Neuronal stem cell (in vitro differentiated cells): Measurements from ENCODE around the gene AKAP1.
A peak's percentile ranks its signal among the peaks of the same experiment; 100 is the strongest.

ENCODE experiments used
- DNase-seq: peaks from one replicate; pipeline ENCODE4 v3.0.0-alpha.2; 2013; ENCODE audit warnings: low spot score
- H2AFZ ChIP-seq: one replicate; pipeline ENCODE4 v1.6.1; 2013; ENCODE audit warnings: mild to moderate bottlenecking, low read length, inconsistent platforms
- H2AK5ac ChIP-seq: 2 replicates; pipeline ENCODE4 v1.6.1; 2013; ENCODE audit warnings: low read depth, mild to moderate bottlenecking, inconsistent platforms, low read length, moderate library complexity, mixed read lengths
- H2BK120ac ChIP-seq: 2 replicates; pipeline ENCODE4 v1.6.1; 2013; ENCODE audit warnings: low read depth, mild to moderate bottlenecking, inconsistent platforms, low read length, moderate library complexity, mixed read lengths
- H2BK12ac ChIP-seq: one replicate; pipeline ENCODE4 v1.6.1; 2013; ENCODE audit warnings: low read length, inconsistent platforms
- H2BK15ac ChIP-seq: 2 replicates; pipeline ENCODE4 v1.6.1; 2013; ENCODE audit warnings: mild to moderate bottlenecking, low read length, inconsistent platforms, mixed read lengths
- H2BK5ac ChIP-seq: one replicate; pipeline ENCODE4 v1.6.1; 2013; ENCODE audit warnings: inconsistent platforms, mild to moderate bottlenecking, low read length, moderate library complexity
- H3K14ac ChIP-seq: one replicate; pipeline ENCODE4 v1.6.1; 2013; ENCODE audit warnings: low read length, inconsistent platforms
- H3K18ac ChIP-seq: 2 replicates; pipeline ENCODE4 v1.6.1; 2013; ENCODE audit warnings: low read length, inconsistent platforms
- H3K23ac ChIP-seq: 2 replicates; pipeline ENCODE4 v1.6.1; 2013; ENCODE audit warnings: low read depth, mild to moderate bottlenecking, mixed read lengths, low read length, inconsistent platforms; ENCODE audit not compliant: poor library complexity
- H3K27ac ChIP-seq: replicated peaks from 3 replicates; pipeline ENCODE4 v1.5.1; 2013; ENCODE audit warnings: low read length, inconsistent platforms
- H3K27me3 ChIP-seq, 3 experiments: 2 replicates each; pipeline ENCODE4 v1.6.1; 2013; ENCODE audit warnings: low read length in 3 of 3, mild to moderate bottlenecking in 2 of 3, inconsistent platforms in 1 of 3, low read depth in 1 of 3, mixed read lengths in 1 of 3, moderate library complexity in 1 of 3; ENCODE audit not compliant: control insufficient read depth in 3 of 3, insufficient read depth in 3 of 3
- H3K36me3 ChIP-seq, 2 donors: replicated peaks in 1 of 2; 2 replicates each; pipeline ENCODE4 v1.6.1; 2013; ENCODE audit warnings: low read length in 2 of 2; ENCODE audit not compliant: control insufficient read depth in 2 of 2, insufficient read depth in 2 of 2
- H3K4ac ChIP-seq: 2 replicates; pipeline ENCODE4 v1.6.1; 2013; ENCODE audit warnings: inconsistent platforms, mild to moderate bottlenecking, low read length, moderate library complexity
- H3K4me1 ChIP-seq, 2 donors: 1 replicate in 1 of 2; 2 replicates in 1 of 2; pipeline ENCODE4 v1.6.1; 2013; ENCODE audit warnings: low read length in 2 of 2, low read depth in 1 of 2; ENCODE audit not compliant: control insufficient read depth in 2 of 2, insufficient read depth in 1 of 2
- H3K4me2 ChIP-seq: one replicate; pipeline ENCODE4 v1.6.1; 2013; ENCODE audit warnings: mild to moderate bottlenecking, low read length, inconsistent platforms; ENCODE audit not compliant: insufficient read depth, poor library complexity, severe bottlenecking
- H3K4me3 ChIP-seq, 2 donors: 2 replicates each; pipeline ENCODE4 v1.5.1; 2013; ENCODE audit warnings: low read length in 2 of 2, mild to moderate bottlenecking in 2 of 2, inconsistent platforms in 1 of 2, moderate library complexity in 1 of 2
- H3K79me1 ChIP-seq: one replicate; pipeline ENCODE4 v1.6.1; 2013; ENCODE audit warnings: low read depth, mild to moderate bottlenecking, inconsistent platforms, low read length, moderate library complexity
- H3K9ac ChIP-seq: one replicate; pipeline ENCODE4 v1.6.1; 2013; ENCODE audit warnings: mild to moderate bottlenecking, low read depth, low read length, inconsistent platforms; ENCODE audit not compliant: poor library complexity
- H3K9me3 ChIP-seq, 2 donors: replicated peaks in 1 of 2; 2 replicates each; pipeline versions ENCODE3 to v1.6.1; 2013; ENCODE audit warnings: low read length in 2 of 2, mild to moderate bottlenecking in 2 of 2, inconsistent platforms in 1 of 2, low read depth in 1 of 2, mixed read lengths in 1 of 2, moderate library complexity in 1 of 2; ENCODE audit not compliant: control insufficient read depth in 2 of 2, insufficient read depth in 1 of 2
- H4K8ac ChIP-seq: one replicate; pipeline ENCODE4 v1.6.1; 2013; ENCODE audit warnings: low read depth, mild to moderate bottlenecking, inconsistent platforms, low read length, moderate library complexity
- H4K91ac ChIP-seq: one replicate; pipeline ENCODE4 v1.6.1; 2013; ENCODE audit warnings: low read length, low read depth, mild to moderate bottlenecking, inconsistent platforms; ENCODE audit not compliant: poor library complexity
- WGBS, 2 donors: extraction: QIAGEN DNeasy Blood & Tissue Kit; methylation state at CpG; one replicate each; pipeline ENCODE4 v1.1.7; 2013; ENCODE audit warnings: missing lambda C conversion rate in 2 of 2, mixed read lengths in 1 of 2; ENCODE audit not compliant: insufficient read length in 2 of 2, insufficient replicate concordance in 1 of 2; ENCODE audit errors: extremely low coverage in 2 of 2; 5-methylcytosine and 5-hydroxymethylcytosine counted together

AKAP1 gene

DNA sequence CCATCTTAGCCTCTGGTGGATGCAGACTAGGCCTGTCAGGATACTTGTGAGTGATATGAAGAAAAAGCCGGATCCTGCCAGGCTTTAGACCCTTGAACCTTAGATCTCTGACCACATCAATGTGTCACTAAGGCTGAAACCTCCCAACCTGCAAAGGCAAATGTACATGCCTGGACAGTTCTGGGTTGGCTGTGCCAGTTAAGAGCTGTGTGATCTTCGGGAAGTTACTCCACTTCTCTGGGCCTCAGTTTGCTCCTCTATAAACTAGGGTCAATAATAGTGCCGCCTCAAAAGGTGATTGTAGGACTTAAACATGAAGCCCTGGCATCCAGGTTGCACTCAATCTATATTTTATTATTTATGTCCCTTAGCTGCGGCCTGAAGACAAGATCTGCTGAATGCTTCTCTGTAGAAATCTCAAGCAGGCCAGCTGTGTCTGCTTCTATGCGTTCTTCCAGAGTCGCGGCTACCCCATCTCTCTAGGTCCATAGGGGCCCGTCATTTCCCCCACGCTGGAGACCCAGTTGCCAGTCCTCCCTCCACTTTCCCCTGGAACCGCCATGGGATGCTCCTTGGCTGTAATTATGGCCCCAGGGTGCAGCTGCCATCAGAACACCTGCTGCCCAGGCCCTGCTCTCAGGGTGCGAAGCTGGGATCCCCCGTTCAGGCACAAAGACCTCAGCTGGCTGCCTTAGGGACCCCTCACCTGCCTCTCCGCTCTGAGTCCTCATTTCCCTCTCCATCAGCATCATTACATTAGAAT is 50.2 kb downstream of the AKAP1 start:
- H3K4me1 ChIP-seq: peaks cover 9 to 25% of the 10 kb centered on the region in 2 donors
- peak overlapping the region; percentile 68 for H3K18ac ChIP-seq
- no peak overlapping the region for H3K27ac ChIP-seq
- no peak overlapping the region for H2BK12ac ChIP-seq
- no peak overlapping the region for H4K8ac ChIP-seq
- H2AFZ ChIP-seq: peak overlapping the region; percentile 87
- H2AK5ac ChIP-seq: no peak overlapping the region
- no peak overlapping the region for H3K4me3 ChIP-seq
- no peak overlapping the region for H2BK120ac ChIP-seq
- H3K4me2 ChIP-seq: no peak overlapping the region
- no peak overlapping the region for H3K23ac ChIP-seq
- no peak overlapping the region for H4K91ac ChIP-seq
- peak overlapping the region; percentile 70 for H2BK15ac ChIP-seq
- no peak overlapping the region for H3K4ac ChIP-seq
- no peak overlapping the region for H3K14ac ChIP-seq
- no peaks in the 10 kb centered on the region for H3K79me1 ChIP-seq
- no peak for DNase-seq
- no peak overlapping the region for H3K9ac ChIP-seq
- no CpG with 5 or more reads among the region's 13 CpGs for WGBS, 2 donors
- no peaks in the 10 kb centered on the region for H3K27me3 ChIP-seq
- no peaks in the 10 kb centered on the region for H3K36me3 ChIP-seq
- H2BK5ac ChIP-seq: no peak overlapping the region
- peaks cover 0 to 3% of the 10 kb centered on the region in 2 donors for H3K9me3 ChIP-seq

- H2BK15ac ChIP-seq: peak overlapping the region; percentile 70
- peaks cover 9 to 22% of the 10 kb centered on the region in 2 donors for H3K4me1 ChIP-seq
Observed at GRCh38 chr17:57135789-57136291, 50.8 kb downstream of the AKAP1 start.

GRCh38 chr17:57136355-57136754 is 51.3 kb downstream of the AKAP1 start:
- H3K36me3 ChIP-seq: no peaks in the 10 kb centered on the region
- no peak overlapping the region for H3K4me2 ChIP-seq
- WGBS, 2 donors: no CpG with 5 or more reads among the region's 13 CpGs
- H3K9me3 ChIP-seq: peaks cover 0 to 3% of the 10 kb centered on the region in 2 donors
- H2AK5ac ChIP-seq: no peak overlapping the region
- no peak for DNase-seq
- H3K27ac ChIP-seq: no peak overlapping the region
- no peak overlapping the region for H2BK5ac ChIP-seq
- H2AFZ ChIP-seq: peak overlapping the region; percentile 87
- peak overlapping the region; percentile 9 for H4K8ac ChIP-seq
- H3K4ac ChIP-seq: no peak overlapping the region
- H3K27me3 ChIP-seq: no peaks in the 10 kb centered on the region
- peaks cover 9 to 22% of the 10 kb centered on the region in 2 donors for H3K4me1 ChIP-seq
- H3K9ac ChIP-seq: peak overlapping the region; percentile 73
- H3K79me1 ChIP-seq: no peaks in the 10 kb centered on the region
- no peak overlapping the region for H2BK120ac ChIP-seq
- H3K23ac ChIP-seq: no peak overlapping the region
- no peak overlapping the region for H4K91ac ChIP-seq
- H2BK12ac ChIP-seq: no peak overlapping the region
- no peak overlapping the region for H2BK15ac ChIP-seq
- H3K14ac ChIP-seq: no peak overlapping the region
- no peak overlapping the region for H3K4me3 ChIP-seq
- H3K18ac ChIP-seq: peak overlapping the region; percentile 32

More at GRCh38 chr17:57135789-57136291, 50.8 kb downstream of the AKAP1 start:
- Histone ChIP-seq H3K27ac (no peak overlapping the region), H4K8ac (no peak overlapping the region), H3K27me3 (no peaks in the 10 kb centered on the region), H3K14ac (no peak overlapping the region), H2BK5ac (no peak overlapping the region), H3K79me1 (no peaks in the 10 kb centered on the region), H2BK12ac (no peak overlapping the region), H2AK5ac (no peak overlapping the region), H3K36me3 (no peaks in the 10 kb centered on the region), H3K23ac (no peak overlapping the region), H3K4ac (no peak overlapping the region), H3K4me3 (no peak overlapping the region), H3K9ac (no peak overlapping the region), H3K9me3 (peaks cover 0 to 3% of the 10 kb centered on the region in 2 donors), H2AFZ (peak overlapping the region; percentile 87), H3K4me2 (no peak overlapping the region), H3K18ac (peak overlapping the region; percentile 68), H2BK120ac (no peak overlapping the region), H4K91ac (no peak overlapping the region)
- no CpG with 5 or more reads among the region's 21 CpGs for WGBS, 2 donors
- DNase-seq: no peak
